DMS79 treated with DMSO at 0.1 percent for 48 hours (cell line): ENCODE measurements around the gene ANKRD53.
A peak's percentile ranks its signal among the peaks of the same experiment; 100 is the strongest.

Experiments
- DNase-seq: peaks from one replicate; lab custom pipeline; 2025; lab: John Stamatoyannopoulos, UW

ANKRD53 gene

GRCh38 chr2:70966681-70967080, 11.7 kb upstream of the ANKRD53 start:
- no peak for DNase-seq

DNA sequence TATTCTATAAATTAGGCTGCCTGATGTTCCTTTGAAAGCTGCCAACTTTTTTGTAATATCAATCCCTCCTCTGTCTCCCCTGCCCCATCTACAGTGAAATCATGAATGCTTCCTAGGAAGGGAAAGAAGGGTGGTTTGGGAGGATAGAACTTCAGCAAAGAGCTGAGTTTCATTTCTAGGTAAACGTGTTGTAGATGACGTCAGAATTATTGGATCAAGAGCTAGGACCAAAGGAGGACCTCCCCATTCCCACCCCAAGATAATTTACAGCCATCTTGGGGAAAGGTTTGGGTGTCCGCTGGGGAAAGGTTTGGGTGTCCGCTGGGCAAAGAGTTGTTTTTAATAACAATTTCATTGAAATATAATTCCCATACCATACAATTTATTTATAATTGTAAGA, 11.2 kb upstream of the ANKRD53 start:
- DNase-seq = no peak

DNA sequence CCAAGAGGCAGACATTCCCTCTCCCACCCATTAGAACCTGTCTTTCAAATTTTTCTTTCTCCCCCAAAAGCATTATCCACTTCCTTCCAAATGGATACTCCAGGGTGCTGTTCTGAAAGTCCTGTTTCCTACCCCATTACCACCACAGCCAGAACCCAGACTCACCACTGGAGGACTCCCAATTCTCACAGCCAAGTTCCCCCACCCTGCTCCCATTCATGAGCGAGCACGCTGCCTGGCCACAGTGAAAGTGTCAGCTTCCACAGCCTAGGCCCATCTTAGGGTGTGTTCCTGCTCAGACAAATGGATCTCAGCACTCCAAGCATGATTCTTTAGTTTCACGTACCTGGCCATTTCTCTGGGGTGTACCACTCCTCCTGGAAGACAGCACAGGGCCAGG, 3.8 kb upstream of the ANKRD53 start:
- DNase-seq = no peak

DNA sequence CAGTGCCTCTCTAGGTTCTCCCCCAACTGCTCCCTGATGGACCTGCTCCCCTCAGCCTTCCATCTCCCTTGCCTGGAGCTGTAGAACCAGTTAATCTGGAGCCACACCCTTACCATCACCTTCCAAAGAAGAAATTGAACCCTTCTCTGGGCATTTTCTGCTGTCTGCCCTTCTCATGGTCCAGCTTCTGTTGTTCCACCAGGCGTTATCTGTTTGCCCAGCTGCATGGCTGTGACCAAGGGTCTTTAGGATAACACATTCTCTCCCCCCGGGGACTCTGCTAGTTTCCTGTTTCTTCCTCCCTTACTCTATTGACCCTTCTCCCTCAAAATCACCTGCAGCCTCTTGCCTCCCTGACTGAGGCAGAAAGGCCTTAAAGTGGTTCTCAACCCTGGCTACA, 3.2 kb upstream of the ANKRD53 start:
- DNase-seq = no peak

DNA sequence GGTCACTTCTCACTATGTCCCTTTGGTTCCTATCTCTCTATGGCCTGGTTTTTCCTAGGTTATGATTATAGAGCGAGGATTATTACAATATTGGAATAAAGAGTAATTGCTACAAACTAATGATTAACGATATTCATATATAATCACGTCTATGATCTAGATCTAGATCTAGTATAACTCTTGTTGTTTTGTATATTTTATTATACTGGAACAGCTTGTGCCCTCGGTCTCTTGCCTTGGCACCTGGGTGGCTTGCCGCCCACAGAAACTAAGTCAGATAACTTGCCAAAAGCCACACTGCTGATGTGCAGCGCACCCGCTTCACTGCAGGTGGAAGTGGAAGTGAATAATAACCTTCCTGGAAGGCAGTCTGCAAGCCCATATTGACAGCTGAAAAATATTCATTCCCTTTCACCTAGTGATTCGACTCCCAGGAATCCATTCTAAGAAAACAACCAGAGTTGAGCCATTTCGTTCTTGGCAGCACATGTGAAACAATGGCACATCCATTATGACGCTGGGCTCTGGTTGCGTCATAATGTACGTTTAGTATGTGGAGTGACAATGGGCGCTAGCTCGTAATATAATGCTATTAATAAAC, 725 bp upstream of the ANKRD53 start:
- peak; percentile 73 for DNase-seq

DNA sequence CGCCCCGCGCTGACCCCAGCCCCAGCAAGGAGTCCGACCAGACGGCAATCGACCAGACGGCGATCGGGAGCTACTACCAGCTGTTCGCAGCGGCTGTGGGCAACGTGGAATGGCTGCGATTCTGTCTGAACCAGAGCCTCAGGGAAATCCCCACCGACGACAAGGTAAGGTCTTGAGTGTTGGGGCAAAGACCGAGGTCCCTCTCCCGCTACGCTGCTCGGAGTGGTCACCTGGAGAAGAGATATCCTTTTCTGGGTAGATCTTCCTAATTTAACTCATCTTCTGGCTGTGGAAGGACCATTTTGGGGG, 704 bp downstream of the ANKRD53 start:
- DNase-seq = no peak

DNA sequence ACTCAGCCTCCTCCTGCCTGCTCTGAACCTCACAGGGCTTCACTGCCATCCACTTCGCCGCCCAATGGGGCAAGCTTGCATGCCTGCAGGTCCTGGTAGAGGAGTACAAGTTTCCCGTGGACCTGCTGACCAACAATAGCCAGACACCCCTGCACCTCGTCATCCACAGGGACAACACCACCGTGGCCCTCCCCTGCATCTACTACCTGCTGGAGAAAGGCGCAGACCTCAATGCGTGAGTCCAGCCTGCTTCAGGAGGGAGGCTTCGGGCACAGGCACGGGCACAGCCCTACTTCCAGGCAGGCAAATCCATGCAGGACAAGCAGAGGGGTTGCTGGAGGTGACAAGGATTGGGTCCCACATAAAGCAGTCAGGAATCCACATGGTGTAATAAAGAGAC, 1.2 kb downstream of the ANKRD53 start:
- DNase-seq = no peak

GRCh38 chr2:70981421-70981820, 3.0 kb downstream of the ANKRD53 start:
- no peak for DNase-seq

DNA sequence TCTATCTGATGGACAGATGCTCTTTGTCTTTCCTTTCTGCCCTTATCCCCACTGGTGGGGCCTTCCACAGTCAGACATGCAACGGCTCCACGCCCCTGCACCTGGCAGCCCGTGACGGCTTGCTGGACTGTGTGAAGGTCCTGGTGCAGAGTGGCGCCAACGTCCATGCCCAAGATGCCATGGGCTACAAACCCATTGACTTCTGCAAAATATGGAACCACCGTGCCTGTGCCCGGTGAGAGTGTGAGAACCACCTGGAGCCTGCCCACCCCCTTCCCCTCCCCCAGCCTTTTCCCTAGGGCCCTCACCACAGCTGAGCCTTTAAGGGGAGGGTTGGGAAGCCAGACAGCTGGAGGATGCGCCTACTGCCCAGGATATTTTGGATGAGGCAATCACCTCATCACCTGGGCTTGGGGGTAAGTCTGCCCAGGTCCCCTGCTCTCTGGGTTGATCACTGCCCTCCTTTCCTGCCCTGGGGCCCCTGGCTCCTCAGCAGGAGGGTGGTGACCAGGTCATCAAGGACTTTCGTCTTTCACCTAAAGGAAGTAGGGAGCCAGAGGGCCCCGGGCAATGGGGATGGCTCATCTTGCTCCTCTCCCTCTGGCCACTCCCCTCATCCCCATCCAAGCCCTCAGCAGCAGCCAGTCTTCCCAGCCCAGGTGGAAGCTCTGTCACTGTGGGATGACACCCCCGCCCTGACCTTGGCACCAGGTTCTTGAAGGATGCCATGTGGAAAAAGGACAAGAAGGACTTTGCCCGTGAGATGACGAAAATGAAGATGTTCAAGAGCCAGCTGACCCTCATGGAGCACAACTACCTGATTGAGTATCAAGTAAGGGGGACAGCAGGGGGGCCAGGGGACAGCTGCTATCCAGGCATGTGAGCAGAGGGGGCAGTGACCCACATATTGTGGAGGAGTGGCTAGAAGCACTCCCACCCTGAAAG, 3.7 kb downstream of the ANKRD53 start:
- no peak for DNase-seq

GRCh38 chr2:70982971-70983370, 4.5 kb downstream of the ANKRD53 start:
- no peak for DNase-seq

- no peak for DNase-seq
Measured at GRCh38 chr2:70983506-70984227, 5.2 kb downstream of the ANKRD53 start.

- no peak for DNase-seq
Measured at GRCh38 chr2:70984228-70984575, 5.8 kb downstream of the ANKRD53 start.

DNA sequence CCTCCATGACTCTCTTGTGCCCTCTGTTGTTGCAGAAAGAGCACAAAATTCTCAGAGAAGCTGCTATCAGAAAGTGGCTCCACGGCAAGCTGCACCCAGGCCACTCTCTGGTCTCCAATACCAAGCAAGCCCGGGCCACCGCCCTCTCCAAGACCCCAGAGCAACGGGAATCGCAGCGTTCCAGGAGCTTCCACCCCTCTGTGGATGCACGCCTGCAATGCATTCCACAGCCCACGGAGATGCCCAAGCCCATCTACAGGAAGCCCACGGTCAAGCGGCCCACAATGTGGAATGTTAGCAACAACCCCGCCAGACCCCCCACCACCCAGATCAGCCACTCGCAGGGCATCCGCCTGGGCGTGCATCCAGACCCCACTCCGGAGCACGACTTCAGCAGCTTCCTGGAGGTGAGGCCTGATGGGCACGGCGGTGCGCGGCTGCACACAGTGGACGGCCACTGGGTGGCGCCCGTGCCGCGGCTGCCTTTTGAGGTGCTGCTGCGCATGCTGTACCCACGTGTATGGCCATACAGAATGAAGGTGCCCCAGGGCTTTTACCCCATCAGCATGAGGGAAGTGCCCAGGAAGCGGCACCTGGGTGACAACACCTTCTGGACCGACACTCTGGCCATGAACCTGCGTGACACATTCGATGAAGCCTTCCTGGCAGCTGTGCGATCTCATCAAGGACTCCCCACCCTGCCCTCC, 6.3 kb downstream of the ANKRD53 start:
- no peak for DNase-seq

GRCh38 chr2:70985283-70985688, 6.9 kb downstream of the ANKRD53 start:
- no peak for DNase-seq

DNA sequence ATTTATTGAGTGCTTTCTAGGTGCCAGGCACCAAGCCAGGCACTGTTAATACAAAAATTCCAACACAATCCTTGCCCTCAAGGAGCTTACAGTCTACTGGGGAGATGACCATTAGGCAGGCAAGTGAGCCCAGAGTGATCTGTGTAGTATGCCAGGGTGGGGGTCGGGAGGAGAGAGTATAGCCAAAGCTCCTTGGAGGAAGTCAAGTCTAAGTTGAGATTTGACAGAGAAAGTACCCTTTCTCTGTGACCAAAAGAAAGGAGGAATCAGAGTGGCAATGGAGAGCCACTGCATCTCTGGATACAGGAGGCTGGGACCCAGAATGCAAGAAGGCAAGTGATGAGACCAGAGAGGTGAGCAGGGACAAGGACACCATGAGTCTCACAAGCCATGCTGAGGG, 7.5 kb downstream of the ANKRD53 start:
- DNase-seq = no peak

DNA sequence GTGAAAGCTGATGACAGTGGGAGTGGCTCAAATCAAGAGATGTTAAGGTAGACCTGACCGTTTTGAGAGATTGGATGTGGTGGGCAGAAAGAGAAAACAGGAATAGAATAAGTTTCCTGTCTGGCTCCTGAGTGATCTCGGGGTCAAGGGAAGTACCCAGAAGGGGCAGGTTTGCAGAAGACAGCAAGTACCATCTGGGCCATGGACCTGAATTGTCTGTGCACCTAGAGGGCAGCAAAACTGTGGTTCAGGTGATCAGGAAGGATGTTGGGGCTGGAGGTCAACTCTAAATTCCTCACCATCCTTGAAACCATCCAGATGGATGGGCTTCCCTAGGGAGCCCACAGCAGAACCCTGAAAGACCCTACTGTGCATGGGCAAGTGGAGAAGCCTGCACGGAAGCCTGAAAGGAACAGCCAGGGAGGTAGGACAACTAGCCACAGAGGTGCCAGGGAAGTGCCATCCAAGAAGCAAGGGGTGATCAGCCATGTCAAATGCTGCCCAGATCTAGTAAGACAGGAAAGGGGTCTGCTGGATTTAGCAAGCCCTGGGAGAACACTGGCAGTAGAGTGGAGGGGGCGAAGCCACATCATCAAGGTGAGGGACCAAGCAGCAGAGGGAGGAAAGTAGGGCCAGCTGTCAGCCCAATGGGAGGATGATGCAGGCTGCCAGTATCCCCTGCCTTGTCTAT, 8.2 kb downstream of the ANKRD53 start:
- no peak for DNase-seq

- DNase-seq = no peak
Measured at GRCh38 chr2:70987386-70987785, 9.0 kb downstream of the ANKRD53 start.

GRCh38 chr2:70988151-70988550, 9.7 kb downstream of the ANKRD53 start:
- DNase-seq = no peak

DNA sequence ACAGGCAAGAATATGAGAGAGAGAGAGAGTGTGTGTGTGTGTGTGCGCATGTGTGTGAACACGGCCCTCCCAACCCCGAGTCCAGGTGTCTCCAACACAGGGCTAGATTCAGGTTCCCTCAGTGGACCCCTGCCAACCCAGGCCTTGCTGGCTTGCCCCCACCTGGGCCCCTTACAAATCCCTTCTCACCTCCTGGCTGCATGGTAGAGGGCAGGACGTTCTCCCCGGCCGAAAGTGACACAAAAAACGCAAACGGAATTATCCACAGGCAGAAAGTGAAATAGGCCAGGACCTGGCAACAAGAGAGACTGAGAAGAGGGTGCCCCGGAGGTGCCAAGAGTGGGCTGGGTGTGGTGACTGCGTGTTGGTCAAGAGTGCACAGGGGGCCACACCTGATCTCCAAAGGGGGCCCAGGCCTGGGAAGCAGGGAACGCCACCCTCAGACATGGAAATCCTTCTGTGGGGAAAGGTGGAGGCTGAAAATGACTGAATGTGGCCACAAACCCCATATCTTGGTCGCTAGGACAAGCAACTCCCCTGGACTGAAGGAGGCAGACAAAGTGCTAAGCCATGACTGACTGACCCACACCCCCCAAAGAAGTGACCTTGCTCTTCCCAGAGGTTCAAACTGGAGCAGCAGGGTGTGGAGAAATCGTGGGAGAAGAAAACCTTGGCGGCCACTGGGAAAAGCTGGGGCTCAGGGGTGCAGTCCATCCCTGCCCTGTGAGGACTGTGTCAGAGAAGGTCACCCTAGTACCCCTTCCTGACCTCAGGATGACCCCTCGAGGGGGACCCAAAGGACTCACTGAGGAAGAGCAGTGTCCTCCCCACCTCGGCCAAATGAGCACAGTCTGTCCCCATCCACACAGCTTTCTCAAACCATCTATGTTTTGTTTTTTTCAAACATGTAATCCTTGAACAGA, 10.6 kb downstream of the ANKRD53 start:
- no peak for DNase-seq

DNA sequence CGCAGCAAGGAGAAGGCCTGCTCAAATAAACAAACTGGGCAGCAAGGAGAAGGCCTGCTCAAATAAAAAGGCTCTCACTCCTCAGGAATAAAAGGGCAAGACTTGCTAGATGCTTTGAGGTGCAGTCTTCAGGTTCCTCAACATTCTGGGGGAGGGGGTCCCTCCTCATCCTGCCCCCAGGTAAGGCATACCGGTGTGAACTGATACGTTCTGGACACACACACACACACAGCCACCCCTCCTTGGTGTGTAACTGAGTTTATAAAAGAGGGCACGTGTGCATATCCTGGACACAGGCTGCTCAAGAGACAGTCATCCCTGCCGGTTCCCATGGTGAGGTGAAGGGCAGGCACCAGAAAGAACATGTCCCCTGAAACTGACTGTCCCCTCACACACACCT, 11.8 kb downstream of the ANKRD53 start:
- DNase-seq = no peak

- DNase-seq = no peak
Measured at GRCh38 chr2:70991142-70991541, 12.7 kb downstream of the ANKRD53 start.
